ENCODE results near the gene PCDHGB1. TPM values are rescaled to one million over a fixed set of nuclear protein-coding genes. Genes with fewer than 3 reads are reported as not detected.
A peak's percentile ranks its signal among the peaks of the same experiment; 100 is the strongest.
"Not testable (repeated sequence)": the region's sequence is repeated elsewhere in the genome, so short reads cannot be mapped to it uniquely, and the experiment has no call there.

Gene PCDHGB1
- total RNA-seq, 1 donor from 2014 or later, result 0.92 TPM

GRCh38 chr5:141384471-141385267, 34.8 kb downstream of the PCDHGB1 start:
- ATAC-seq, result no peak

DNA sequence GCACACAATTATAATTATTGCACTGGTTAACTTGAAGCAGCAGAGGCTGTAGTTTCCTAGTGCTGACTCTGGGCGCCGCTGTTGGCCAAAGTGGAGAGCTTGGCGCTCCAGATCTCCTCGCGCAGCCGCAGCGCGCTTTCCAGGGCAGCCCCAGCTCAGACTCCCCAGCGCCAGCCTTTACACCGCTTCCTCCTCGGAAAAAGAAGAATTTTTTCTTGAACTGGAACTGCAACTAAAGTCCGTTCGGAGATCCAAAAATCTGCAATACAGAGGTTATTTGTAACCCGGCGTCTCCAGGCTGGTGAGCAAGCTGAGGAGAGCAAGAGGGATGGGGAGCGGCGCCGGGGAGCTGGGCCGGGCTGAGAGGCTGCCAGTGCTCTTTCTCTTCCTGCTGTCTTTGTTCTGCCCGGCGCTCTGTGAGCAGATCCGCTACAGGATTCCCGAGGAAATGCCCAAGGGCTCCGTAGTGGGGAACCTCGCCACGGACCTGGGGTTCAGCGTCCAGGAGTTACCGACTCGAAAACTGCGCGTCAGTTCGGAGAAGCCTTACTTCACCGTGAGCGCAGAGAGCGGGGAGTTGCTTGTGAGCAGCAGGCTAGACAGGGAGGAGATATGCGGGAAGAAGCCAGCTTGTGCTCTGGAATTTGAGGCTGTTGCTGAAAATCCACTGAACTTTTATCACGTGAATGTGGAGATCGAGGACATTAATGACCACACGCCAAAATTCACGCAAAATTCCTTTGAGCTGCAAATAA, 37.8 kb downstream of the PCDHGB1 start, which contains the start of gene PCDHGB4:
TSS of gene PCDHGB4 (plus strand) at position 142 of the 755 bp plus-strand sequence. CDS start at position 329, 187 bp downstream.
- peak; percentile 47 for ATAC-seq

GRCh38 chr5:141388661-141389060, 38.8 kb downstream of the PCDHGB1 start:
- no peak for ATAC-seq

DNA sequence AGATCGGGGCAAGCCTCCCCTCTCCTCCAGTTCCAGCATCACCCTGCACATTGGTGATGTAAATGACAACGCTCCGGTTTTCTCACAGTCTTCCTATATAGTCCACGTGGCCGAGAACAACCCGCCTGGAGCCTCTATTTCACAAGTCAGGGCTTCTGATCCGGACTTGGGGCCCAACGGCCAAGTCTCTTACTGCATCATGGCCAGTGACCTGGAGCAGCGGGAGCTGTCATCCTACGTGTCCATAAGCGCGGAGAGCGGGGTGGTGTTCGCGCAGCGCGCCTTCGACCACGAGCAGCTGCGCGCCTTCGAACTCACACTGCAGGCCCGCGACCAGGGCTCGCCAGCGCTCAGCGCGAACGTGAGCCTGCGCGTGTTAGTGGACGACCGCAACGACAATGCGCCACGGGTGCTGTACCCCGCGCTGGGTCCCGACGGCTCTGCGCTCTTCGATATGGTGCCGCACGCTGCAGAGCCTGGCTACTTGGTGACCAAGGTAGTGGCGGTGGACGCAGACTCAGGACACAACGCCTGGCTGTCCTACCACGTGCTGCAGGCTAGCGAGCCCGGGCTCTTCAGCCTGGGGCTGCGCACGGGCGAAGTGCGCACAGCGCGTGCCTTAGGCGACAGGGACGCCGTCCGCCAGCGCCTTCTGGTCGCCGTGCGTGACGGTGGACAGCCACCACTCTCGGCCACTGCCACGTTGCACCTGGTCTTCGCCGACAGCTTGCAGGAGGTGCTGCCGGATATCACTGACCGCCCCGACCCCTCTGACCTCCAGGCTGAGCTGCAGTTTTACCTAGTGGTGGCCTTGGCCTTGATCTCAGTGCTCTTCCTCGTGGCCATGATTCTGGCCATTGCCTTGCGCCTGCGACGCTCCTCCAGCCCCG, 39.5 kb downstream of the PCDHGB1 start:
- ATAC-seq, result no peak

GRCh38 chr5:141392429-141393198, 42.7 kb downstream of the PCDHGB1 start, which contains the start of gene PCDHGA8:
Gene PCDHGA8 (plus strand): TSS chr5:141392633. CDS start chr5:141392814, 181 bp downstream.
- no peak for ATAC-seq

DNA sequence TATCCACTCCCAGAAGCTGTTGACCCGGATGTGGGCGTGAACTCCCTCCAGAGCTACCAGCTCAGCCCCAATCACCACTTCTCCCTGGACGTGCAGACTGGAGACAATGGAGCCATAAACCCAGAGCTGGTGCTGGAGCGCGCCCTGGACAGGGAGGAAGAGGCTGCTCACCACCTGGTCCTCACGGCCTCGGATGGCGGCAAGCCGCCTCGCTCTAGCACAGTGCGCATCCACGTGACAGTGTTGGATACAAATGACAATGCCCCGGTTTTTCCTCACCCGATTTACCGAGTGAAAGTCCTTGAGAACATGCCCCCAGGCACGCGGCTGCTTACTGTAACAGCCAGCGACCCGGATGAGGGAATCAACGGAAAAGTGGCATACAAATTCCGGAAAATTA, 43.4 kb downstream of the PCDHGB1 start:
- no peak for ATAC-seq

DNA sequence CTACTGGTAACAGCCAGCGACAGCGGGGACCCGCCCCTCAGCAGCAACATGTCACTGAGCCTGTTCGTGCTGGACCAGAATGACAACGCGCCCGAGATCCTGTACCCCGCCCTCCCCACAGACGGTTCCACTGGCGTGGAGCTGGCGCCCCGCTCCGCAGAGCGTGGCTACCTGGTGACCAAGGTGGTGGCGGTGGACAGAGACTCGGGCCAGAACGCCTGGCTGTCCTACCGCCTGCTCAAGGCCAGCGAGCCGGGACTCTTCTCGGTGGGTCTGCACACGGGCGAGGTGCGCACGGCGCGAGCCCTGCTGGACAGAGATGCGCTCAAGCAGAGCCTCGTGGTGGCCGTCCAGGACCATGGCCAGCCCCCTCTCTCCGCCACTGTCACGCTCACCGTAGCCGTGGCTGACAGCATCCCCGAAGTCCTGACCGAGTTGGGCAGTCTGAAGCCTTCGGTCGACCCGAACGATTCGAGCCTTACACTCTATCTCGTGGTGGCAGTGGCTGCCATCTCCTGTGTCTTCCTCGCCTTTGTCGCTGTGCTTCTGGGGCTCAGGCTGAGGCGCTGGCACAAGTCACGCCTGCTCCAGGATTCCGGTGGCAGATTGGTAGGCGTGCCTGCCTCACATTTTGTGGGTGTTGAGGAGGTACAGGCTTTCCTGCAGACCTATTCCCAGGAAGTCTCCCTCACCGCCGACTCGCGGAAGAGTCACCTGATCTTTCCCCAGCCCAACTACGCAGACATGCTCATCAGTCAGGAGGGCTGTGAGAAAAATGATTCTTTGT, 44.7 kb downstream of the PCDHGB1 start:
- ATAC-seq, result not testable (repeated sequence)

GRCh38 chr5:141397756-141398551, 48.1 kb downstream of the PCDHGB1 start, which contains the start of gene PCDHGB5:
Gene PCDHGB5 (plus strand): TSS chr5:141397947. CDS start chr5:141398128, 181 bp downstream.
- peak; percentile 78 for ATAC-seq

DNA sequence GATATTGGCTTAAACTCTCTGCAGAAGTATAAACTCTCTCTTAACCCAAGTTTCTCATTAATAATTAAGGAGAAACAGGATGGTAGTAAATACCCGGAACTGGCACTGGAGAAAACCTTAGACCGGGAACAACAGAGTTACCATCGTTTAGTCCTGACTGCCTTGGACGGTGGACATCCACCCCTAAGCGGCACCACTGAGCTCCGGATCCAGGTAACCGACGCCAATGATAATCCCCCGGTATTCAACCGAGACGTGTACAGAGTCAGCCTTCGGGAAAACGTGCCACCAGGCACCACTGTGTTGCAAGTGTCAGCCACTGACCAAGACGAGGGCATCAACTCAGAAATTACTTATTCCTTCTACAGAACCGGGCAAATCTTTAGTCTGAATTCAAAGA, 48.7 kb downstream of the PCDHGB1 start:
- ATAC-seq, result no peak

- no peak for ATAC-seq
Measured at GRCh38 chr5:141399555-141400258, 49.8 kb downstream of the PCDHGB1 start.

Other genes starting within 250 kb of the PCDHGB1 start
- 0.52 TPM for gene PCDHB3, start 249.6 kb upstream of the PCDHGB1 start, total RNA-seq
- 0.52 TPM for gene PCDHB4, start 228.3 kb upstream of the PCDHGB1 start, total RNA-seq
- 0.40 TPM for gene PCDHB5, start 214.9 kb upstream of the PCDHGB1 start, total RNA-seq
- gene PCDHB6, start 200.0 kb upstream of the PCDHGB1 start, total RNA-seq, result 0.16 TPM
- 0.20 TPM for gene PCDHB7, start 177.5 kb upstream of the PCDHGB1 start, total RNA-seq
- 0.40 TPM for gene PCDHB8, start 172.3 kb upstream of the PCDHGB1 start, total RNA-seq
- gene PCDHB16, start 167.7 kb upstream of the PCDHGB1 start, total RNA-seq, result 0.48 TPM
- gene PCDHB9, start 162.9 kb upstream of the PCDHGB1 start, total RNA-seq, result 0.48 TPM
- 0.80 TPM for gene PCDHB10, start 157.7 kb upstream of the PCDHGB1 start, total RNA-seq
- gene PCDHB11, start 150.5 kb upstream of the PCDHGB1 start, total RNA-seq, result 0.44 TPM
- gene PCDHB12, start 141.4 kb upstream of the PCDHGB1 start, total RNA-seq, result 0.72 TPM
- gene PCDHB13, start 136.2 kb upstream of the PCDHGB1 start, total RNA-seq, result 3.4 TPM
- 2.0 TPM for gene PCDHB14, start 126.8 kb upstream of the PCDHGB1 start, total RNA-seq
- gene PCDHB15, start 104.7 kb upstream of the PCDHGB1 start, total RNA-seq, result 0.44 TPM
- gene SLC25A2, start 46.0 kb upstream of the PCDHGB1 start, total RNA-seq, result 0.24 TPM
- gene TAF7, start 29.3 kb upstream of the PCDHGB1 start, total RNA-seq, result 35.1 TPM
- 0.40 TPM for gene PCDHGA1, start 19.6 kb upstream of the PCDHGB1 start, total RNA-seq
- 0.68 TPM for gene PCDHGA2, start 11.3 kb upstream of the PCDHGB1 start, total RNA-seq
- gene PCDHGA3, start 6.3 kb upstream of the PCDHGB1 start, total RNA-seq, result 0.76 TPM
- gene PCDHGA4, start 4.9 kb downstream of the PCDHGB1 start, total RNA-seq, result 0.48 TPM
- 1.2 TPM for gene PCDHGB2, start 9.9 kb downstream of the PCDHGB1 start, total RNA-seq
- gene PCDHGA5, start 14.1 kb downstream of the PCDHGB1 start, total RNA-seq, result 0.72 TPM
- gene PCDHGB3, start 20.1 kb downstream of the PCDHGB1 start, total RNA-seq, result 0.76 TPM
- gene PCDHGA6, start 23.8 kb downstream of the PCDHGB1 start, total RNA-seq, result 1.2 TPM
- gene PCDHGA7, start 32.6 kb downstream of the PCDHGB1 start, total RNA-seq, result 1.6 TPM
- gene PCDHGB4, start 37.6 kb downstream of the PCDHGB1 start, total RNA-seq, result 2.8 TPM
- gene PCDHGA8, start 42.5 kb downstream of the PCDHGB1 start, total RNA-seq, result 0.64 TPM
- 5.8 TPM for gene PCDHGB5, start 47.8 kb downstream of the PCDHGB1 start, total RNA-seq
- 3.1 TPM for gene PCDHGA9, start 52.7 kb downstream of the PCDHGB1 start, total RNA-seq
- 3.0 TPM for gene PCDHGB6, start 57.9 kb downstream of the PCDHGB1 start, total RNA-seq
- 5.3 TPM for gene PCDHGA10, start 62.9 kb downstream of the PCDHGB1 start, total RNA-seq
- 3.3 TPM for gene PCDHGB7, start 67.6 kb downstream of the PCDHGB1 start, total RNA-seq
- 1.9 TPM for gene PCDHGA11, start 71.0 kb downstream of the PCDHGB1 start, total RNA-seq
- 1.5 TPM for gene PCDHGA12, start 80.4 kb downstream of the PCDHGB1 start, total RNA-seq
- 38.8 TPM for gene PCDHGC3, start 125.9 kb downstream of the PCDHGB1 start, total RNA-seq
- gene PCDHGC4, start 134.9 kb downstream of the PCDHGB1 start, total RNA-seq, result 1.1 TPM
- gene PCDHGC5, start 139.0 kb downstream of the PCDHGB1 start, total RNA-seq, result 1.0 TPM

Measured in esophagus mucosa (tissue), 1 donor.